NT2/D1 (cell line): ENCODE results near the gene INF2.

Source experiments
- DNase-seq: peaks from one replicate; pipeline ENCODE4 v3.0.0-alpha.2; 2011; ENCODE audit warnings: low read depth, low spot score
- H3K27me3 ChIP-seq: 2 replicates; pipeline ENCODE4 v1.6.0; 2011; ENCODE audit warnings: mild to moderate bottlenecking; ENCODE audit not compliant: insufficient read length, insufficient read depth
- H3K36me3 ChIP-seq: 2 replicates; pipeline ENCODE4 v1.6.1; 2011; ENCODE audit warnings: mild to moderate bottlenecking, low read length, mixed read lengths; ENCODE audit not compliant: insufficient read depth, insufficient read length
- H3K4me1 ChIP-seq: 2 replicates; pipeline ENCODE4 v1.5.1; 2011; ENCODE audit not compliant: insufficient read depth, insufficient read length
- H3K4me3 ChIP-seq: 2 replicates; pipeline ENCODE4 v1.5.1; 2011; ENCODE audit warnings: low read depth; ENCODE audit not compliant: insufficient read length
- H3K9ac ChIP-seq: 2 replicates; pipeline ENCODE4 v1.6.0; 2011; ENCODE audit warnings: low read depth; ENCODE audit not compliant: insufficient read length
- H3K9me3 ChIP-seq: 2 replicates; pipeline ENCODE4 v1.5.1; 2011; ENCODE audit warnings: mild to moderate bottlenecking, low read length; ENCODE audit not compliant: insufficient read depth
- SUZ12 ChIP-seq: IDR thresholded peaks from 2 replicates; pipeline ENCODE4 v1.6.1; 2011; ENCODE audit not compliant: insufficient read length, insufficient read depth; ENCODE audit errors: extremely low read depth
- YY1 ChIP-seq: IDR thresholded peaks from 2 replicates; pipeline ENCODE4 v1.6.1; 2011; ENCODE audit not compliant: insufficient read length, insufficient read depth
- ZNF274 ChIP-seq: IDR thresholded peaks from 2 replicates; pipeline ENCODE4 v1.6.1; 2011; ENCODE audit warnings: mild to moderate bottlenecking, low read depth, low read length

INF2 gene

GRCh38 chr14:104769324-104770071, 80.1 kb downstream of the INF2 start:
- TF ChIP-seq SUZ12 = no peak
- no peak for TF ChIP-seq YY1
- TF ChIP-seq ZNF274 = no peak
- H3K27me3 ChIP-seq = no peaks in the 10 kb centered on the region
- H3K9ac ChIP-seq = no peak overlapping the region
- peaks cover 52% of the 10 kb centered on the region for H3K36me3 ChIP-seq
- no peak for DNase-seq
- peaks cover 19% of the 10 kb centered on the region; the same call in 1 of the 2 replicates for H3K9me3 ChIP-seq
- H3K4me1 ChIP-seq = peaks cover 8% of the 10 kb centered on the region
- no peak overlapping the region for H3K4me3 ChIP-seq

DNA sequence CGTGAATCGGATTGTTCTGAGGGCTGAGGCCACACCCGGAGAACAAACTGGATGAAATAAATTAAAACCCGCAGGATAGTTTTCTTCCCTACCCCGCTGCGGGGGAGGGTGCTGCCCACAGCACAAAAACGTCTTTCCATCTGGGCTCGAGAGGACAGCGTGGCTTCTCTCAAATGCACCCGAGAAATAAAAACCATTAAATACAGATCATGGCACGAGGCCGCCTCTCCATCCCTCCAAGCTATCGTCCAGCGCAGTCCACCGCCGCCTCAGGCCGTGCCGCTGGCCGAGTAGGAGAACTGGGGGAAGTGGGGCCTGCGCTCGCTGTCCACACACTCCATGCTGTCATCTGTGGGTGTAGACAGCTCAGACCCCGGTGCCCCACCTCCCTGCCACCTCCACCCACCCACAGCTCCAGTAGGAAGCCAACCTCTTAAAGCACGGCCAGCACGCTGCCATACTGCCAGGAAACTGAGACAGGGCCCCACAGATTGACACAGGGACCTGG, 80.7 kb downstream of the INF2 start:
- no peak for DNase-seq
- Histone ChIP-seq H3K9ac (no peak overlapping the region), H3K9me3 (peaks cover 19% of the 10 kb centered on the region; the same call in 1 of the 2 replicates), H3K4me3 (no peak overlapping the region), H3K36me3 (peaks cover 58% of the 10 kb centered on the region), H3K27me3 (no peaks in the 10 kb centered on the region), H3K4me1 (peaks cover 8% of the 10 kb centered on the region)
- TF ChIP-seq YY1 = no peak
- TF ChIP-seq ZNF274 = no peak

- Histone ChIP-seq H3K4me3 (no peak overlapping the region), H3K27me3 (no peaks in the 10 kb centered on the region), H3K4me1 (peaks cover 8% of the 10 kb centered on the region), H3K9ac (no peak overlapping the region), H3K9me3 (peaks cover 19% of the 10 kb centered on the region; the same call in 1 of the 2 replicates), H3K36me3 (peaks cover 65% of the 10 kb centered on the region)
- no peak for TF ChIP-seq SUZ12
- DNase-seq = no peak
These were observed 81.4 kb downstream of the INF2 start for GRCh38 chr14:104770851-104771272.

GRCh38 chr14:104771374-104771773, 82.0 kb downstream of the INF2 start:
- Histone ChIP-seq H3K9ac (no peak overlapping the region), H3K36me3 (peaks cover 68% of the 10 kb centered on the region), H3K4me3 (no peak overlapping the region), H3K9me3 (peaks cover 19% of the 10 kb centered on the region; the same call in 1 of the 2 replicates), H3K27me3 (no peaks in the 10 kb centered on the region), H3K4me1 (peaks cover 8% of the 10 kb centered on the region)
- TF ChIP-seq SUZ12 (no peak), ZNF274 (no peak), YY1 (no peak)
- no peak for DNase-seq
